Endothelial cell of umbilical vein (primary cell): ENCODE data around the gene GNAO1. TPM values are rescaled to one million over a fixed set of nuclear protein-coding genes. Genes with fewer than 3 reads are reported as not detected.
A peak's percentile ranks its signal among the peaks of the same experiment; 100 is the strongest.

Experiments
- BruUV-seq: library from RNA; stranded (reverse); fragments of 400-500 nt; replicated peaks from 2 replicates; lab custom pipeline; 2021; lab: Mats Ljungman, UMichigan
- CTCF ChIA-PET: fragments of 300-600, 350-600 bp; sonication (Branson Sonifier 250); formaldehyde crosslinking; loops from one replicate; lab custom pipeline; 2021; ENCODE audit warnings: antibody characterized with exemption, inconsistent platforms; lab: Charles Lee
- POLR2A ChIA-PET: fragments of 300-600, 350-600 bp; sonication (Branson Sonifier 250); formaldehyde crosslinking; loops from one replicate; lab custom pipeline; 2021; ENCODE audit warnings: antibody characterized with exemption, inconsistent platforms; lab: Charles Lee
- DNase-seq: peaks from one replicate; pipeline ENCODE4 v3.0.0-alpha.2; 2011; ENCODE audit warnings: low read depth, low spot score
- FAIRE-seq: peaks from 2 replicates; lab custom pipeline; 2011; peaks lifted over from hg19 to GRCh38; lab: Jason Lieb, UNC
- H2AFZ ChIP-seq: 2 replicates; pipeline ENCODE4 v1.6.0; 2012; ENCODE audit warnings: low read depth, low read length, control low read depth, inconsistent platforms
- H3K27ac ChIP-seq: 2 replicates; pipeline ENCODE4 v1.5.1; 2011; ENCODE audit warnings: low read depth, mild to moderate bottlenecking, control low read depth, low read length, moderate library complexity; ENCODE audit not compliant: insufficient read depth
- H3K27me3 ChIP-seq, 2 experiments: 2 replicates each; pipeline versions ENCODE4 v1.6.0 to v1.6.1; 2011; ENCODE audit warnings: low read length in 2 of 2, mixed read lengths in 1 of 2; ENCODE audit not compliant: control insufficient read depth in 2 of 2, insufficient read depth in 2 of 2
- H3K36me3 ChIP-seq, 2 experiments: 2 replicates in 1 of 2; 3 replicates in 1 of 2; pipeline ENCODE4 v1.5.1; 2011; ENCODE audit warnings: low read length in 2 of 2, mild to moderate bottlenecking in 1 of 2, moderate library complexity in 1 of 2; ENCODE audit not compliant: control insufficient read depth in 2 of 2, insufficient read depth in 2 of 2; ENCODE audit errors: extremely low read depth in 1 of 2
- H3K4me1 ChIP-seq: 3 replicates; pipeline ENCODE4 v1.5.1; 2011; ENCODE audit warnings: mild to moderate bottlenecking, low read length; ENCODE audit not compliant: control insufficient read depth, insufficient read depth; ENCODE audit errors: extremely low read depth
- H3K4me2 ChIP-seq: 2 replicates; pipeline ENCODE4 v1.6.1; 2011; ENCODE audit warnings: low read length, control low read depth, mixed read lengths; ENCODE audit not compliant: insufficient read depth
- H3K4me3 ChIP-seq, 3 experiments: fragments of 200-600 bp in 1 of 3; sonication (generic), shearing (Covaris generic) in 1 of 3; replicated peaks in 1 of 3; 2 replicates each; pipeline ENCODE4 v1.5.1; 2011 to 2016; ENCODE audit warnings: control low read depth in 3 of 3, low read length in 3 of 3, mild to moderate bottlenecking in 2 of 3, inconsistent platforms in 1 of 3, low read depth in 1 of 3, moderate library complexity in 1 of 3; ENCODE audit not compliant: insufficient read depth in 1 of 3
- H3K79me2 ChIP-seq: 2 replicates; pipeline ENCODE4 v1.6.0; 2012; ENCODE audit warnings: low read length, inconsistent platforms; ENCODE audit not compliant: control insufficient read depth, insufficient read depth
- H3K9ac ChIP-seq: replicated peaks from 2 replicates; pipeline ENCODE3; 2011; ENCODE audit warnings: low read length, control low read depth; ENCODE audit not compliant: insufficient read depth; ENCODE audit errors: extremely low read depth
- H3K9me1 ChIP-seq: replicated peaks from 3 replicates; pipeline ENCODE4 v1.6.0; 2011; ENCODE audit warnings: mild to moderate bottlenecking, low read length; ENCODE audit not compliant: control insufficient read depth, insufficient read depth; ENCODE audit errors: extremely low read depth
- H3K9me3 ChIP-seq: replicated peaks from 2 replicates; pipeline ENCODE4 v1.5.1; 2012; ENCODE audit warnings: low read length, inconsistent platforms; ENCODE audit not compliant: control insufficient read depth, insufficient read depth
- H4K20me1 ChIP-seq: replicated peaks from 2 replicates; pipeline ENCODE3; 2011; ENCODE audit warnings: mild to moderate bottlenecking, low read length; ENCODE audit not compliant: control insufficient read depth, insufficient read depth; ENCODE audit errors: extremely low read depth
- CTCF ChIP-seq, 2 donors: IDR thresholded peaks; 1 replicate in 1 of 2; 2 replicates in 1 of 2; pipeline ENCODE4 v1.5.1; 2011; ENCODE audit warnings: low read length in 2 of 2, mild to moderate bottlenecking in 2 of 2, moderate library complexity in 2 of 2, control low read depth in 1 of 2, inconsistent platforms in 1 of 2, low read depth in 1 of 2; ENCODE audit not compliant: insufficient read depth in 1 of 2; ENCODE audit errors: extremely low read depth in 1 of 2
- EZH2 ChIP-seq: IDR thresholded peaks from 2 replicates; pipeline ENCODE4 v1.6.1; 2012; ENCODE audit warnings: borderline replicate concordance, low read depth, mild to moderate bottlenecking, moderate library complexity, low read length, inconsistent platforms; ENCODE audit not compliant: severe bottlenecking
- GATA2 ChIP-seq: IDR thresholded peaks from 2 replicates; pipeline ENCODE4 v1.7.0; 2011; ENCODE audit warnings: low read depth, mild to moderate bottlenecking, moderate library complexity, mixed read lengths, low read length; ENCODE audit not compliant: insufficient read length, insufficient read depth
- JUN ChIP-seq: IDR thresholded peaks from 2 replicates; pipeline ENCODE4 v1.6.1; 2011; ENCODE audit warnings: borderline replicate concordance, low read depth; ENCODE audit not compliant: insufficient read length, insufficient read depth
- MAX ChIP-seq: IDR thresholded peaks from 2 replicates; pipeline ENCODE4 v1.6.1; 2011; ENCODE audit not compliant: insufficient read depth, insufficient read length
- dilution Hi-C: fragments of 300-500 bp; cut with MboI; formaldehyde crosslinking; loops from one replicate; pipeline ENCODE4 v1.15.0; 2019; ENCODE audit warnings: low sequenced_read_pairs; ENCODE audit not compliant: extremely low pct_ligation_motif_present
- intact Hi-C: fragments of 100-400 bp; cut with micrococcal nuclease; formaldehyde crosslinking; loops from one replicate; pipeline ENCODE4 v1.10.0; 2022
- polyA plus RNA-seq, 4 experiments: library from polyadenylated mRNA; depleted of rRNA in 3 of 4; stranded (reverse) in 3 of 4; unstranded in 1 of 4; fragments of >200 nt; gene quantifications; 2 replicates each; pipeline versions ENCODE4 v1.2.1 to v1.2.3, GENCODE V29; 2011 to 2012; ENCODE audit warnings: missing spikeins in 1 of 4
- total RNA-seq: library from RNA; stranded (reverse); gene quantifications from 2 replicates; pipeline ENCODE4 v1.2.3, GENCODE V29; 2021

GNAO1 gene
- total and polyA plus RNA-seq, 2 donors (not counting 3 experiments of a cell fraction or from before 2014, with no cell fraction given): not detected

GRCh38 chr16:56275801-56276200 is 84.5 kb downstream of the GNAO1 start:
- ChIA-PET POLR2A (no interaction called here), CTCF (no interaction called here)
- no peaks in the 10 kb centered on the region for H3K27me3 ChIP-seq
- H3K9me3 ChIP-seq: no peaks in the 10 kb centered on the region
- H3K36me3 ChIP-seq: no peaks in the 10 kb centered on the region
- H3K9ac ChIP-seq: no peak overlapping the region
- intact Hi-C loops (no loop called here), dilution Hi-C loops (no loop called here)
- FAIRE-seq (no peak), DNase-seq (no peak)
- no peaks in the 10 kb centered on the region for H3K9me1 ChIP-seq
- H3K4me3 ChIP-seq: no peak overlapping the region
- no peaks in the 10 kb centered on the region for H4K20me1 ChIP-seq
- no TSS peak for BruUV-seq
- no peaks in the 10 kb centered on the region for H3K4me1 ChIP-seq
- TF ChIP-seq MAX: no peak
- TF ChIP-seq EZH2: no peak
- no peak for TF ChIP-seq GATA2
- no peak for TF ChIP-seq CTCF (IDR thresholded peaks at IDR 0.05; ENCODE audit: extremely low read depth in 1 of 2, insufficient read depth in 1 of 2, low read depth in 1 of 2, low read length in 2 of 2)
- H2AFZ ChIP-seq: no peak overlapping the region
- no peak overlapping the region for H3K27ac ChIP-seq
- no peaks in the 10 kb centered on the region for H3K79me2 ChIP-seq
- no peak overlapping the region for H3K4me2 ChIP-seq

- no peak overlapping the region for H3K4me2 ChIP-seq
- ChIA-PET CTCF (no interaction called here), POLR2A (no interaction called here)
- no TSS peak for BruUV-seq
- FAIRE-seq (no peak), DNase-seq (no peak)
- no peaks in the 10 kb centered on the region for H3K79me2 ChIP-seq
- no peak overlapping the region for H3K27ac ChIP-seq
- no peak overlapping the region for H3K4me3 ChIP-seq
- H3K4me1 ChIP-seq: no peaks in the 10 kb centered on the region
- no peak overlapping the region for H2AFZ ChIP-seq
- H3K9me1 ChIP-seq: no peaks in the 10 kb centered on the region
- intact Hi-C loops: no loop called here
- H4K20me1 ChIP-seq: no peaks in the 10 kb centered on the region
- H3K36me3 ChIP-seq: no peaks in the 10 kb centered on the region
- TF ChIP-seq MAX (no peak), JUN (no peak), CTCF (IDR thresholded peaks at IDR 0.05; ENCODE audit: extremely low read depth in 1 of 2, insufficient read depth in 1 of 2, low read depth in 1 of 2, low read length in 2 of 2) (peak; percentile 6 to 34)
- dilution Hi-C loops: no loop called here
- no peaks in the 10 kb centered on the region for H3K9me3 ChIP-seq
- H3K27me3 ChIP-seq: no peaks in the 10 kb centered on the region
- H3K9ac ChIP-seq: no peak overlapping the region
These were observed 85.8 kb downstream of the GNAO1 start for GRCh38 chr16:56277075-56277474.
